K562 (cell line): Measurements from ENCODE around the gene PRKAG2. TPM values are rescaled to one million over a fixed set of nuclear protein-coding genes. Genes with fewer than 3 reads are reported as not detected.

Experiments
- ATAC-seq: fragments of 200-7000 bp; cut with Tn5 transposase; 3 replicates; pipeline ENCODE4 v1.9.1; 2020; ENCODE audit warnings: moderate library complexity
- BruUV-seq: library from RNA; stranded (reverse); fragments of 400-500 nt; replicated peaks from 2 replicates; lab custom pipeline; 2021; lab: Mats Ljungman, UMichigan
- CTCF ChIA-PET: fragments of 300-600 bp; formaldehyde crosslinking; extraction: SDS; loops from one replicate; lab custom pipeline; 2021; ENCODE audit warnings: low intra/inter-chr PET ratio; lab: Yijun Ruan, JAX
- POLR2A ChIA-PET: fragments of 300-600, 350-650 bp; sonication (Branson Sonifier 250); formaldehyde crosslinking; extraction: SDS; loops from one replicate; lab custom pipeline; 2021; ENCODE audit warnings: antibody characterized with exemption, inconsistent platforms; lab: Yijun Ruan, JAX
- DNase-seq, 4 experiments: peaks; one replicate each; pipeline versions ENCODE4 v3.0.0 to v3.0.0-alpha.2; 2011 to 2018; ENCODE audit warnings: low spot score in 3 of 4, mixed read lengths in 3 of 4; ENCODE audit errors: extremely low read depth in 1 of 4
- FAIRE-seq: peaks from 2 replicates; lab custom pipeline; 2011; peaks lifted over from hg19 to GRCh38; lab: Jason Lieb, UNC
- H2AFZ ChIP-seq: 2 replicates; pipeline ENCODE4 v1.6.0; 2011; ENCODE audit warnings: low read depth, low read length, control low read depth, inconsistent platforms
- H3K27ac ChIP-seq: fragments of 200-600 bp; 3 replicates; pipeline ENCODE4 v1.8.0; 2011; ENCODE audit warnings: low read depth, mild to moderate bottlenecking, control low read depth, inconsistent platforms, low read length, moderate library complexity, mixed read lengths; ENCODE audit errors: extremely low read depth
- H3K27me3 ChIP-seq, 2 experiments: fragments of 300-600 bp in 1 of 2; 2 replicates in 1 of 2; 3 replicates in 1 of 2; pipeline versions ENCODE4 v1.6.0 to v1.8.0; 2011; ENCODE audit warnings: inconsistent platforms in 2 of 2, low read length in 2 of 2, mild to moderate bottlenecking in 1 of 2, mixed read lengths in 1 of 2, moderate library complexity in 1 of 2; ENCODE audit not compliant: control insufficient read depth in 2 of 2, insufficient read depth in 2 of 2
- H3K36me3 ChIP-seq: fragments of 300-600 bp; 3 replicates; pipeline ENCODE4 v1.8.0; 2011; ENCODE audit warnings: mild to moderate bottlenecking, low read length, inconsistent platforms; ENCODE audit not compliant: control insufficient read depth, insufficient read depth
- H3K4me1 ChIP-seq, 2 experiments: fragments of 200-600 bp in 1 of 2; replicated peaks in 1 of 2; 2 replicates in 1 of 2; 3 replicates in 1 of 2; pipeline versions ENCODE4 v1.5.1 to v1.8.0; 2011; ENCODE audit warnings: inconsistent platforms in 2 of 2, low read length in 2 of 2, mild to moderate bottlenecking in 1 of 2, mixed read lengths in 1 of 2, moderate library complexity in 1 of 2; ENCODE audit not compliant: control insufficient read depth in 2 of 2, insufficient read depth in 2 of 2
- H3K4me2 ChIP-seq: 2 replicates; pipeline ENCODE4 v1.6.1; 2011; ENCODE audit warnings: low read length, control low read depth, inconsistent platforms, mixed read lengths; ENCODE audit not compliant: insufficient read depth
- H3K4me3 ChIP-seq: fragments of 200-600 bp; sonication (generic), shearing (Covaris generic); 2 replicates; pipeline ENCODE4 v1.5.1; 2016; ENCODE audit warnings: control low read depth, inconsistent platforms
- H3K79me2 ChIP-seq: fragments of 200-600 bp; 3 replicates; pipeline ENCODE4 v1.8.0; 2011; ENCODE audit warnings: low read length, inconsistent platforms; ENCODE audit not compliant: control insufficient read depth, insufficient read depth
- H3K9ac ChIP-seq, 2 experiments: 2 replicates each; pipeline versions ENCODE4 v1.6.0 to v1.6.1; 2011; ENCODE audit warnings: low read depth in 2 of 2, low read length in 2 of 2, control low read depth in 1 of 2, inconsistent platforms in 1 of 2, mild to moderate bottlenecking in 1 of 2, mixed read lengths in 1 of 2; ENCODE audit not compliant: insufficient read depth in 1 of 2
- H3K9me1 ChIP-seq: one replicate; pipeline ENCODE4 v1.6.0; 2011; ENCODE audit warnings: inconsistent platforms, mild to moderate bottlenecking, low read length, moderate library complexity; ENCODE audit not compliant: control insufficient read depth, insufficient read depth
- H3K9me3 ChIP-seq: replicated peaks from 2 replicates; pipeline ENCODE4 v1.5.1; 2011; ENCODE audit warnings: low read depth, low read length, inconsistent platforms; ENCODE audit not compliant: control insufficient read depth, insufficient read depth
- H4K20me1 ChIP-seq: replicated peaks from 2 replicates; pipeline ENCODE4 v1.6.1; 2011; ENCODE audit warnings: low read length, inconsistent platforms, mixed read lengths; ENCODE audit not compliant: control insufficient read depth, insufficient read depth
- EGR1 ChIP-seq: fragments of 450-650 bp; conservative IDR thresholded peaks from 2 replicates; pipeline ENCODE4 v1.6.1; 2017; ENCODE audit warnings: mild to moderate bottlenecking
- STAT6 ChIP-seq: sonication (generic); formaldehyde crosslinking; IDR thresholded peaks from 2 replicates; pipeline ENCODE4 v1.8.1; 2023; ENCODE audit warnings: mild to moderate bottlenecking, missing genetic modification reagents
- TCF7 ChIP-seq: sonication (generic); IDR thresholded peaks from 2 replicates; pipeline ENCODE4 v1.6.1; 2016; ENCODE audit warnings: antibody characterized with exemption, borderline replicate concordance
- ZBTB1 ChIP-seq: sonication (generic); formaldehyde crosslinking; IDR thresholded peaks from 2 replicates; pipeline ENCODE4 v1.8.1; 2023; ENCODE audit warnings: missing genetic modification reagents, low read depth, mild to moderate bottlenecking, borderline replicate concordance
- ZBTB49 ChIP-seq: sonication (generic); formaldehyde crosslinking; IDR thresholded peaks from 2 replicates; pipeline ENCODE4 v1.8.0; 2022; ENCODE audit warnings: missing genetic modification reagents, mild to moderate bottlenecking, borderline replicate concordance
- ZC3H8 ChIP-seq: fragments of 450-650 bp; IDR thresholded peaks from 2 replicates; pipeline ENCODE4 v1.6.1; 2017
- ZNF445 ChIP-seq: fragments of 250-450 bp; sonication (Bioruptor Pico); IDR thresholded peaks from 2 replicates; pipeline ENCODE4 v1.4.0; 2020; ENCODE audit warnings: low read depth, mild to moderate bottlenecking, moderate library complexity
- WGBS: fragments of 100-300 bp; shearing (Covaris generic); methylation state at CpG from one replicate; pipeline ENCODE4 v1.1.6; 2016; ENCODE audit warnings: low coverage, mixed read lengths; ENCODE audit not compliant: insufficient coverage; ENCODE audit errors: missing lambda C conversion rate; 5-methylcytosine and 5-hydroxymethylcytosine counted together
- in situ Hi-C: fragments of 300-500 bp; cut with MboI; formaldehyde crosslinking; loops from 4 replicates; pipeline ENCODE4 v1.15.0; 2018; ENCODE audit warnings: inconsistent platforms, mixed read lengths
- intact Hi-C: fragments of 100-400 bp; cut with micrococcal nuclease; formaldehyde crosslinking; loops from 2 replicates; pipeline ENCODE4 v1.14.2; 2022
- polyA plus RNA-seq, 8 experiments: library from polyadenylated mRNA; depleted of rRNA in 4 of 8; stranded (reverse) in 5 of 8; unstranded in 3 of 8; fragments of >200 nt; fragmentation: Nextera tagmentation in 2 of 8; fragmentation: Illumina TruSeq in 1 of 8; extraction: Ambion mirVana in 2 of 8; extraction: Trizol in 1 of 8; gene quantifications; 2 replicates each; pipeline versions ENCODE4 v1.2.1 to v1.2.3, GENCODE V29; 2011 to 2014; ENCODE audit warnings: inconsistent platforms in 1 of 8, missing spikeins in 1 of 8
- total RNA-seq, 7 experiments: library from RNA; depleted of rRNA in 6 of 7; stranded (reverse); fragments of >200 nt in 6 of 7; fragmentation: Illumina TruSeq in 2 of 7; extraction: Trizol in 2 of 7; gene quantifications; 2 replicates each; pipeline versions ENCODE4 v1.2.1 to v1.2.3, GENCODE V29; 2011 to 2021; ENCODE audit warnings: low replicate concordance in 1 of 7

Gene PRKAG2
- total and polyA plus RNA-seq, 9 of the 15 experiments (the other 6 are each of a cell fraction or from before 2014, with no cell fraction given), result 0.99 to 5.6 (median 3.3) TPM

GRCh38 chr7:151795168-151795811, 81.6 kb downstream of the PRKAG2 start:
- Histone ChIP-seq H3K9ac (no peak overlapping the region), H3K79me2 (no peaks in the 10 kb centered on the region), H3K4me2 (no peak overlapping the region), H3K4me3 (no peak overlapping the region), H3K27me3 (peaks cover 84 to 97% of the 10 kb centered on the region in 2 experiments), H2AFZ (no peak overlapping the region), H3K4me1 (peaks cover 0 to 11% of the 10 kb centered on the region in 2 experiments; a peak in 3 of 5 replicates), H3K27ac (no peak overlapping the region), H3K36me3 (no peaks in the 10 kb centered on the region), H3K9me1 (no peaks in the 10 kb centered on the region), H4K20me1 (peaks cover 16% of the 10 kb centered on the region), H3K9me3 (no peaks in the 10 kb centered on the region)
- no TSS peak for BruUV-seq
- intact Hi-C loops, result no loop called here
- FAIRE-seq, result no peak
- DNase-seq, result no peak
- WGBS, result 4% methylated on average over 20 of the region's 20 CpGs
- ChIA-PET POLR2A (interaction anchor here (0.6 to 1.1 kb wide), 2 partner anchors 10 to 371 kb away, joined by 4 read pairs; no protein-coding TSS in a partner anchor), CTCF (no interaction called here)
- in situ Hi-C loops, result no loop called here
- TF ChIP-seq EGR1 (peak; percentile 23; the same call in 1 of the 2 replicates), TCF7 (no peak), ZBTB1 (no peak), ZBTB49 (no peak), ZC3H8 (no peak), ZNF445 (CRISPR knock-in tag) (no peak), STAT6 (CRISPR knock-in tag) (no peak)
- ATAC-seq, result no peak
